HL-60 (cell line): ENCODE measurements around the gene SERPINF2.

Source experiments
- DNase-seq, 2 experiments: peaks; one replicate each; pipeline ENCODE4 v3.0.0-alpha.2; 2010 to 2020; ENCODE audit warnings: low read depth in 1 of 2, low spot score in 1 of 2
- H3K27ac ChIP-seq: fragments of 250-450 bp; sonication (Bioruptor Pico); replicated peaks from 2 replicates; pipeline ENCODE4 v1.5.1; 2020; ENCODE audit warnings: mild to moderate bottlenecking, moderate library complexity
- H3K27me3 ChIP-seq: fragments of 250-450 bp; sonication (Bioruptor Pico); 2 replicates; pipeline ENCODE4 v1.5.1; 2021; ENCODE audit warnings: mild to moderate bottlenecking, moderate library complexity; ENCODE audit not compliant: insufficient read depth, poor library complexity, severe bottlenecking
- H3K4me3 ChIP-seq: replicated peaks from 2 replicates; pipeline ENCODE4 v1.5.1; 2011; ENCODE audit warnings: mild to moderate bottlenecking, control low read depth, low read length; ENCODE audit not compliant: insufficient read depth
- CTCF ChIP-seq: IDR thresholded peaks from one replicate; pipeline ENCODE4 v1.5.1; 2011; ENCODE audit warnings: low read length, control low read depth, inconsistent platforms; ENCODE audit not compliant: insufficient read depth
- GABPA ChIP-seq: IDR thresholded peaks from 2 replicates; pipeline ENCODE4 v1.6.1; 2012; ENCODE audit warnings: low read depth
- POLR2AphosphoS5 ChIP-seq: IDR thresholded peaks from 2 replicates; pipeline ENCODE4 v1.6.1; 2012; ENCODE audit warnings: low read depth
- REST ChIP-seq: IDR thresholded peaks from 2 replicates; pipeline ENCODE4 v1.6.1; 2012; ENCODE audit warnings: low read depth; ENCODE audit not compliant: insufficient replicate concordance
- SPI1 ChIP-seq: IDR thresholded peaks from 2 replicates; pipeline ENCODE4 v1.6.1; 2012; ENCODE audit warnings: low read depth, mild to moderate bottlenecking, borderline replicate concordance

SERPINF2 gene

GRCh38 chr17:1774390-1775176 lies 31.9 kb downstream of the SERPINF2 start:
- TF ChIP-seq GABPA (no peak), SPI1 (no peak), POLR2AphosphoS5 (no peak), REST (no peak), CTCF (no peak)
- H3K27ac ChIP-seq = no peak overlapping the region

GRCh38 chr17:1776328-1776727 lies 33.7 kb downstream of the SERPINF2 start:
- DNase-seq = no peak
- Histone ChIP-seq H3K27ac (no peak overlapping the region), H3K4me3 (no peak overlapping the region), H3K27me3 (no peaks in the 10 kb centered on the region)
- no peak for TF ChIP-seq SPI1
- no peak for TF ChIP-seq GABPA
- TF ChIP-seq POLR2AphosphoS5 = no peak
- no peak for TF ChIP-seq REST
- TF ChIP-seq CTCF = no peak

More at GRCh38 chr17:1774390-1775176, 31.9 kb downstream of the SERPINF2 start:
- no peak for DNase-seq
- Histone ChIP-seq H3K4me3 (no peak overlapping the region), H3K27me3 (no peaks in the 10 kb centered on the region)

- no peak for TF ChIP-seq SPI1
- no peak for TF ChIP-seq POLR2AphosphoS5
- no peak for DNase-seq
- H3K27ac ChIP-seq = no peak overlapping the region
- no peaks in the 10 kb centered on the region for H3K27me3 ChIP-seq
- H3K4me3 ChIP-seq = no peak overlapping the region
Measured at GRCh38 chr17:1776857-1777256, 34.2 kb downstream of the SERPINF2 start.

- Histone ChIP-seq H3K4me3 (no peak overlapping the region), H3K27me3 (no peaks in the 10 kb centered on the region), H3K27ac (no peak overlapping the region)
- TF ChIP-seq SPI1 (no peak), CTCF (no peak), GABPA (no peak), POLR2AphosphoS5 (no peak), REST (no peak)
- no peak for DNase-seq
Measured at GRCh38 chr17:1779571-1780131, 37.0 kb downstream of the SERPINF2 start.
